Measurements from ENCODE around the gene HLF.

GRCh38 chr17:55311767-55312375, 47.1 kb downstream of the HLF start:
- TF ChIP-seq PAX5 (IDR thresholded peaks at IDR 0.05; ENCODE audit: borderline replicate concordance, low read depth, low read length) (no peak), USF2 (IDR thresholded peaks at IDR 0.05; ENCODE audit: borderline replicate concordance, low read depth, low read length) (no peak), NRF1 (conservative IDR thresholded peaks at IDR 0.05; ENCODE audit: low read depth, low read length) (no peak), EZH2 (IDR thresholded peaks at IDR 0.05; ENCODE audit: borderline replicate concordance, control insufficient read depth, low read depth, low read length) (no peak), TBL1XR1 (IDR thresholded peaks at IDR 0.05; ENCODE audit: low read depth, low read length) (no peak), NR2C2 (IDR thresholded peaks at IDR 0.05; ENCODE audit: borderline replicate concordance, control insufficient read depth, insufficient read length, low read depth) (no peak), POLR2A (IDR thresholded peaks at IDR 0.05; ENCODE audit: low read depth, low read length) (no peak), BACH1 (IDR thresholded peaks at IDR 0.05; ENCODE audit: borderline replicate concordance) (no peak), SUZ12 (IDR thresholded peaks at IDR 0.05; ENCODE audit: unreplicated experiment) (no peak), CTCF (IDR thresholded peaks at IDR 0.05 in 2 of 3, conservative IDR thresholded peaks at IDR 0.05 in 1 of 3; ENCODE audit: control insufficient read depth in 2 of 3, extremely low read depth in 1 of 3, insufficient read depth in 1 of 3, low read depth in 3 of 3, low read length in 3 of 3) (no peak), CEBPB (IDR thresholded peaks at IDR 0.05; ENCODE audit: borderline replicate concordance in 1 of 2, low read depth in 2 of 2, low read length in 2 of 2) (no peak), CHD1 (IDR thresholded peaks at IDR 0.05; ENCODE audit: low read depth, low read length) (no peak)

Measured in GM12878 (cell line).